ENCODE measurements around the gene TXNL4A.

GRCh38 chr18:79971986-79972385 lies 16.4 kb downstream of the TXNL4A start:
- TF ChIP-seq CTCF (IDR thresholded peaks at IDR 0.05) (no peak), SIN3A (IDR thresholded peaks at IDR 0.05; ENCODE audit: borderline replicate concordance, insufficient read depth, low read depth, low read length) (no peak)
